DMS 273 treated with DMSO at 0.1 percent for 48 hours (cell line): ENCODE measurements around the gene PDLIM5.
A peak's percentile ranks its signal among the peaks of the same experiment; 100 is the strongest.

Experiments
- DNase-seq: peaks from one replicate; lab custom pipeline; 2025; lab: John Stamatoyannopoulos, UW

Gene PDLIM5

DNA sequence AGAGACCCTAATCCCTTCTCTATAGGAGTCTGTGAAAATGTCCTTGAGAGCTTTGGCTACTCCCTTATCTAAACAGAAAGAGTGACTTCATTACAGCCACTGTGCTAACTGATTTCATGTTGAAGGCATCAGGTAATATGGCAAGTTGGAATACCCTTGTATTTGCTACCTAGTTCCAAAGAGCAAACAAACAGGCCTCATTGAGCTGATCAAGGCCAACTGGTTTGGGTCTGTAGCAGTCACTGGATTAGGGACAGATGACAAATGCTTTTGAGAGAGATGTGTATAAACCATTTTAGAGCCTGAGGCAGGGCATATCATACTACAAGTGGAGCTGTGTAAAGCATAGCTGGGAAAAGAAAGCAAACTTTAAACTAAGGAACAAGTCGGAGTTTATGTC, 22.9 kb upstream of the PDLIM5 start:
- no peak for DNase-seq

- DNase-seq = no peak
Measured at GRCh38 chr4:94430406-94430805, 21.3 kb upstream of the PDLIM5 start.

GRCh38 chr4:94431388-94431787, 20.4 kb upstream of the PDLIM5 start:
- no peak for DNase-seq

DNA sequence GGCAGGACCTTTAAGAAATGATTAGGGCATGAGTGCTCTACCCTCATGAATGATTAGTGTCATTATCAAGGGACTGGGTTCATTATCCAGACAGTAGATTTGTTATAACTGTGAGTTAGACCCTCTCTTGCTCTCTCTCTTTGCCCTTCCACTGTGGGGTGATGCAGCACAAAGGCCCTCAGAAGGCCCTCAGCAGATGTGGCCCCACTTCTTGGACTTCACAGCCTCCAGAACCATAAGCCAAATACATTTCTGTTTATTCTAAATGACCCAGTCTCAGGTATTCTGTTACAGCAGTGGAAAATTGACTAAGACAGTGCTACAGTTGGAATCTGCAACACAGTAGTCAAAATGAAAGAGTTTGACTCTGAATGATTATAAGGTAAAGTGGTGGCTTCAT, 17.2 kb upstream of the PDLIM5 start:
- DNase-seq = no peak

DNA sequence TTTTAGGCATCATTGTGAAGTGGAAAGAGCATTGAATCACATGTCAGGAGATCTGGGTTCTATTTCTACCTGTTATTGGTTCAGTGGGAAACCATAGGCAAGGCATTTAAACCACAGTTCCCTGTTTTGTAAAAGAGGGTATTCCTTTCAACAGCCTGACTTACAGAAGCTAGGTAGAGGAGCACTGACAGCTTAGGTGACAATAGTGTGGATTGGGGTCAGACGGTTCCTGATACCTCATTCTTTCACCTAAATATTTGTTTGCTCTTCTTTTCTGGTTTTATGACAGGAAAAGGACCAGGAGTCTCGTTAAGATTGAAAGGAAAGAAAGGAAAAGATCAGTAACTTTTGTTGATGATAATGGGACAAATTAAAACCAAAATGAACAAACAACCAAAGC, 15.9 kb upstream of the PDLIM5 start:
- no peak for DNase-seq

- DNase-seq = no peak
Measured at GRCh38 chr4:94436512-94436911, 15.2 kb upstream of the PDLIM5 start.

DNA sequence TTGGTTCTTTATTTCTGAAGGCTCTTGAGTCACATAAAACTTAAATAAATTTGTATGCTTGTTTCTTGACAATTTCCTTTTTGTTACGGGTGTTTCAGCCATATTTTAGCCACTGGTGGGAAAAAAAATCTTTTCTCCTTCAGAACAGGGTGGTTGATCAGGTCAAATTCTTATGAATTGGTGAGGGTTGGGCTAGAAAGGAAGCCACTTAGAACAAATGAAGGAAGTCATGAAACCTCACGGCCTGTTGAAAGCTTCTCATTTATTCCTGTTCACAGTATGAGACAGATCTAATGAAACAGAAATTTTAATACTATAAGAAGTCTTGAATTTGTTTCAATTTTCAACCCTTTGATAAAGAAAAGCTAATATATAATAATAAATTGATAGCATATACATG, 12.1 kb upstream of the PDLIM5 start:
- no peak for DNase-seq

DNA sequence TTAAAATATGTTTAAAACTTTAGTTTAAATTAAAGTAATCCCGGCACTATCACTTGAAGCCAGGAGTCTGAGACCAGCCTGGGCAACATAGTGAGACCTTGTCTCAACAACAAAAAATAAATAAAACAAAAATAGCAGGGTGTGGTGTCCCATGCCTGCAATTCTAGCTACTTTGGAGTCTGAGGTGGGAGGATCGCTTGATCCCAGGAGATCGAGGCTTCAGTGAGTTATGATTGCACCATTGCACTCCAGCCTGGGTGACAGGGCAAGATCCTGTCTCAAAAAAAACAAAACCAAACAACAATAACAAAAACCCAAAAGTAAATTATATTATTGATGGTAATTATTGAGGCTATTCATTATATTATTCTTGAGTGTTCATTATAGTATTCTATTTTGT, 9.9 kb upstream of the PDLIM5 start:
- DNase-seq = no peak

GRCh38 chr4:94442251-94442650, 9.5 kb upstream of the PDLIM5 start:
- DNase-seq = peak; percentile 22

- no peak for DNase-seq
Measured at GRCh38 chr4:94446386-94446785, 5.4 kb upstream of the PDLIM5 start.

DNA sequence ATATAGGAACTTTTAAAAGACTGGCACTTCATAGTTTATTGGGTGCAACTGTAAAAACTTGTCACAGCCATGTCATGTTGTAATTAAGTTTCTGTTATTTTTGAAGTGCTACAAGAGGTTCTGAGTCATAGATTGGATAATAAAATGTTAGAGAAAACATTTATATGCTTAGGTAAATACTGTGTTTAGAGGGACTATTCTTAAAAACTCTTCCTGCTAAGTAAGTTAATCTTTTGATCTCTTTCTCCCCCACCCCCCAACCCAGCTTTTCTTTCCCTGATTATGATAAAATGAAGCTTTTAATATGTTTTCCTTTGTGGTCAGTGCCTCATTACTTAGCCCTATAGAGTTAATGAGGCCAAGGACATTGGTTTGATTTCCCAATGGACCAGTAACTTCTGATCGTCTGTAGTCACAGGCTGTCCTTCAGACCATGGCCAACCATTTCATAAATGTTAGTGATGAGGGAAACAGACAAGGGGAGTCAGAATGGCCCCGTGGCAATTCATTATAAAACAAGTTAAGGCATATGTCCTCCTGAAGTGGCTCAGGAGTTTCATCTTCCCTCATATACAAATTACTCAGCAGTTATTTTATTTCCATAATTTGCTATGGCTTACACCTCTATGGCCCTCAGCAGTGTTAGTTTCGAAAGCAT, 3.9 kb upstream of the PDLIM5 start:
- DNase-seq = no peak

GRCh38 chr4:94448815-94449375, 2.8 kb upstream of the PDLIM5 start:
- DNase-seq = no peak

GRCh38 chr4:94451051-94451694, 569 bp upstream of the PDLIM5 start:
- no peak for DNase-seq

DNA sequence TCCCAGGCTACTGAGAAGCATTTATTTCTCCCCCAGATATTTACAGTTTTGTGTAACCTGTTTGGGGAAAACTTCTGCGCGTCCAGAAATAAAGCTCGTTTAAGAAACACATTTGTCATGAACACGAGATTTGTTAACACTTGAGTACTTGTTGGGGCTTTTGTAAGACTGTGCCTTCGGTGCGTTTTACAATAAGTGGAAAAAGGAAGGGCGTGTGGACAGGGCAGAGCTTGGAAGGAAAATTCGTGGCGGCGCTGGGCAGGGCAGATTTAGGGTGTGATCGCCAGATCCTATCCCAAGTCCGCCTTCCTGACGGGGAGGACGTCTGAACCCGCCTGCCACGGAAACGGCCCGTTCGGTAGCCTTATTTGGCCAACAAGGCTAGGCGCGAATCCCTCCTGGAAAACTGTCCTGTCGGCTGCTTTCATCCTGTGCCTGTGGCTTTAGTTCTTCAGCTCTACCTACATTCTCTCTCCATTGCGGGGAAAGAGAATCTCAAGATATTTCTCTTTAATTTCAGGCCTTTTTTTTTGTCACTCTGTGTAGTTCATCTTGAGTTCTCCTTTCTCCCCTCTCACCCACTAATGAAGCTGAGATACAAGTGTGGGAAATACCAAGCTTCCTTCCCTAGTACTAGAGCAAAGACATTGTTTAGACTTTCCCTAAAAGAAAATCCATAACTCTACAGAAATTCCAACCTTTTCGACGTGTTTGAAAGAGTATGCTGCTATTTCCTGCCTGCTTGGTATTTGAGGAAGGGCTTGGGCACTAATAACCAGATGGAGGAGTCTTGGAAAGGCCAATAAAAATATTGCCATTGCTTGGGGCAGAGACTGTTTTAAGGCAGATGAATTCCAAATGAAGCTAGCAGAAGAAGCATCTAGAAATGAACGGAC, 982 bp downstream of the PDLIM5 start:
- peak; percentile 66 for DNase-seq

GRCh38 chr4:94453391-94453963, 1.7 kb downstream of the PDLIM5 start:
- no peak for DNase-seq

DNA sequence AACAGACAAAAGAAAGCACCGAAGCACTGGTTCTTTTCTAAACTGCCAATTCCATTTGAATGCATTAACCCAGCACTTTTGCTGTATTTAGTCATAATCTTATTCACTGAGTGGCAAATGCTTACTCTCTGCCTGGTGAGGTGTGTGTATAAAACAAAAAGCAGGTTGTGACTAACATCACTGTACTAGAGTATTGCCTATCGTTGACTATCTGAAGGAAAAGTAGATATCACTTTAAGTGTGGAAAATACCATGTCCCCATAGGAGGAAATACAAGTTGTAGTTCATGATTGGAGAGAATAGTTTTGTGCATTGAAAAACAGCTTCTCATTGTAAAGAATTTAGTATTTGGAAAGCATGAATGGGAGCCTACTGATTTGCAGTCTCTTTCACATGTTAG, 2.7 kb downstream of the PDLIM5 start:
- no peak for DNase-seq

- no peak for DNase-seq
Measured at GRCh38 chr4:94455081-94455480, 3.3 kb downstream of the PDLIM5 start.

DNA sequence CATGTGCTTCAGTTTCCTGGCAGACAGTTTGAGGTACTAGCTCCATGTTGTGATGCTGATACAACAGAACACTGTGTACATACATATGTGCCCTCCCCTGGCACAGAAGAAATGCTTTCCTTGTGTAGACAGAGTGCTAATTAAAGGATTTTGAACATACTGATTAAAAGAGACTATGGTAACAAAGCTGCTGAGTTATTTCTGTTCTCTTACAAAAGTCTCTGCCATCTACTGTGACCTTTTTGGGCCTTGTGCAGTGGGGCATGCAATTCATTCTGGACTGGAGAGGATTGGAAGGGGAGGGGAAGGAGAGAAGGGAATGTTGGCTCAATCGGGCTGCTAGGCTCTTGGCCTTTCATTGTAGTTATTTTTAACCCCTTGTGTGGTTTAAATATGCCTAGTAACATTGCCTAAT, 6.0 kb downstream of the PDLIM5 start:
- no peak for DNase-seq

DNA sequence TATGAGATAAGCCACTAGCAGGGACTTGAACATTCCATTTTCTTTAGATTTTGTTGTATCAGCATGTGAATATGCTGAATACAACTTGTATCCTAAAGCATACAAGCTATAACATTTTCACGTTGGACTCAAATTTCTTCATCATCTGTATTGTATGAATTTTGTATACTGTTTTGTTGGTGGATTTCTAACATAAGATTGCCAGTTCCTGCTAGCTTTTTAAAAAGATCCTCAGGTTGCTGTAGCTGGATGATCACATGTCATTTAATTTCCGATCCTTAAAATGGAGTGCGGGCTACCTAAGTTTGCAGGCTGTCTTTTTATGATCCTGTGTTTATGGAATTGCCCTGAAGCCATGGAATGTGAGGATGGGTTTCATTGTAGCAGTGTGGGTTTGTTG, 6.9 kb downstream of the PDLIM5 start:
- no peak for DNase-seq

DNA sequence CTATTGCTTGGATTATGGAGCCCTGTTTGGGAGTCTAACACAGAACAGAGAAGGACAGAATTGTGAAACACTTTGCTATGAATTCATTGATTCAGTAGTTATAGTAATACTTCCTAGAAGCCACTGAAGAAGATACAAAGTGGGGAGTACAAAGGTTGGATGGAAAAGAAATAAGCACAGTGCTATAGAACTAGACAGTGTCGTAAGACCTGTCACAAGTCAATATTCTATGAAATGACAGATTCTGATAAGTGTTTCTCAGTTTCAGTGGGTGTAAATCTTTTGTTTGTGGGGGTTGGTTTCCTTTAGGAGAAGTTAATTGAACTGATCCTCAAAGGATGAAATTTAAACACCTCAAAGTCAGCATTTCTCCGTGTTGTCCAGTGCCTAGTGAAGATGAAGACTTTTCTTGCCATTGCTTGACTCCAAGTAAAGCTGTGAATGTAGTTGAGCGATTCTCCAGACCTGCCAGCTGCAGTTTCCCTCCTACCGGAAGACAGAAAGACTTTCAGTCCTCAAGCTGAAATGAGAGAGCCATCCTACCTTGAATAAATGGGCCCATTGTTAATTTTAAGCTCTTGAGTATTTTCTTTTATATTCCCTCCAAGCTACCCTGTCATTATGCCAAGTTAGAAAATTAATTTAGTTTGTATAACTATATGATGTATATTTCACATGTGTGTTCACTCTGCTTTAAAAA, 7.9 kb downstream of the PDLIM5 start:
- no peak for DNase-seq

- DNase-seq = no peak
Measured at GRCh38 chr4:94461506-94461905, 9.8 kb downstream of the PDLIM5 start.

DNA sequence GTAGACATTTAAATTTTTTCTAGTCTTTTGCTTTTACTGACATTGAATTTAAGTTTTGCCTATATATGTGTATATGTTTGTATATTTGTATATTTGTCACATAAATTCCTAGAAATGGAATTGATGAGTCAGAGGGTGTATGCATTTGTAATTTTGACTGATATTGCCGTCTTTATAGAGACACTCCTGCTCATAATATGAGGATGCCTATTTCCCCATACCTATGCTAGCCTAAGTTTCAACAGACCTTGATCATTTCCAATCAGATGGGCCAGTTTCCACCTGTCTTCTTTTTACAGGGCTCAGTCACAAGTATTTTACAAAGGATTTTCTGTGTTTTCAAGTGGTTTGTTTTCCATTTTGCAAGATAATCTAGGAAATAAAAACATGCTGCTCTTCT, 10.8 kb downstream of the PDLIM5 start:
- DNase-seq = no peak
